Measurements from ENCODE around the gene CHTF18.

CHTF18 gene

GRCh38 chr16:776824-777223, 11.6 kb upstream of the CHTF18 start:
- no peak for DNase-seq

- no peak for DNase-seq
Observed at GRCh38 chr16:777826-778225, 10.6 kb upstream of the CHTF18 start.

- no peak for DNase-seq
Observed at GRCh38 chr16:778447-778846, 10.0 kb upstream of the CHTF18 start.

- DNase-seq = no peak
Observed at GRCh38 chr16:778909-779527, 9.4 kb upstream of the CHTF18 start.

- DNase-seq = no peak
Observed at GRCh38 chr16:779561-779960, 8.9 kb upstream of the CHTF18 start.

GRCh38 chr16:780296-780695, 8.1 kb upstream of the CHTF18 start:
- no peak for DNase-seq

GRCh38 chr16:781346-782010, 6.9 kb upstream of the CHTF18 start:
- no peak for DNase-seq

- no peak for DNase-seq
Observed at GRCh38 chr16:782258-782657, 6.2 kb upstream of the CHTF18 start.

- no peak for DNase-seq
Observed at GRCh38 chr16:782766-783403, 5.5 kb upstream of the CHTF18 start.

GRCh38 chr16:783404-784161, 4.8 kb upstream of the CHTF18 start:
- DNase-seq = no peak

- DNase-seq = no peak
Observed at GRCh38 chr16:784431-784830, 4.0 kb upstream of the CHTF18 start.

- DNase-seq = peak; percentile 70 to 91 (median 82)
Observed at GRCh38 chr16:785563-786535, 2.6 kb upstream of the CHTF18 start.

GRCh38 chr16:787321-787966, 976 bp upstream of the CHTF18 start:
- DNase-seq = peak in 2 of 4 experiments; percentile 14 to 32

GRCh38 chr16:787978-788398, 432 bp upstream of the CHTF18 start, which contains the start of gene RPUSD1:
Gene RPUSD1, minus strand, starts transcription at chr16:788381. Its CDS starts 644 bp downstream, at chr16:787737.
- peak in 1 of 4 experiments; percentile 9 for DNase-seq

- DNase-seq = no peak
Observed at GRCh38 chr16:789191-789850, 901 bp downstream of the CHTF18 start.

- no peak for DNase-seq
Observed at GRCh38 chr16:790086-790485, 1.7 kb downstream of the CHTF18 start.

- DNase-seq = no peak
Observed at GRCh38 chr16:791131-791530, 2.7 kb downstream of the CHTF18 start.

GRCh38 chr16:792221-792995, 4.0 kb downstream of the CHTF18 start:
- DNase-seq = no peak

- DNase-seq = no peak
Observed at GRCh38 chr16:793414-793813, 5.0 kb downstream of the CHTF18 start.

All from suppressor macrophage (primary cell).